Activated T-cell treated with anti-CD3 and anti-CD28 coated beads, Interleukin-2, amount 50 U/mL, for 72 hours (primary cell): ENCODE results near the gene GNG7. TPM values are rescaled to one million over a fixed set of nuclear protein-coding genes. Genes with fewer than 3 reads are reported as not detected.
"Not testable (repeated sequence)": the region's sequence is repeated elsewhere in the genome, so short reads cannot be mapped to it uniquely, and the experiment has no call there.

Source experiments
- ATAC-seq, 2 donors: fragments of 150-1000 bp; cut with Tn5 transposase; replicated peaks in 1 of 2; 2 replicates each; pipeline ENCODE4 v1.10.0; 2021; ENCODE audit warnings: moderate library complexity in 2 of 2, mild to moderate bottlenecking in 1 of 2
- DNase-seq, 2 donors: peaks; one replicate each; pipeline ENCODE4 v3.0.0; 2021 to 2022; ENCODE audit warnings: mixed read lengths in 1 of 2
- H3K27ac Mint-ChIP-seq: one replicate; pipeline ENCODE4 v1.8.0; 2022; ENCODE audit warnings: mild to moderate bottlenecking, moderate library complexity, mixed read lengths
- H3K27me3 Mint-ChIP-seq: one replicate; pipeline ENCODE4 v1.8.0; 2022; ENCODE audit warnings: low read depth, mixed read lengths
- H3K36me3 Mint-ChIP-seq, 2 donors: one replicate each; pipeline ENCODE4 v1.8.0; 2022; ENCODE audit warnings: mixed read lengths in 2 of 2, mild to moderate bottlenecking in 1 of 2; ENCODE audit not compliant: insufficient read depth in 2 of 2
- H3K4me1 Mint-ChIP-seq: one replicate; pipeline ENCODE4 v1.8.0; 2022; ENCODE audit warnings: low read depth, mixed read lengths
- H3K4me3 Mint-ChIP-seq, 2 donors: one replicate each; pipeline ENCODE4 v1.8.0; 2022; ENCODE audit warnings: mild to moderate bottlenecking in 2 of 2, mixed read lengths in 2 of 2, moderate library complexity in 2 of 2
- H3K9me3 Mint-ChIP-seq, 2 donors: one replicate each; pipeline ENCODE4 v1.8.0; 2022; ENCODE audit warnings: mixed read lengths in 2 of 2
- total RNA-seq, 2 donors: library from RNA; stranded (reverse); gene quantifications; one replicate each; pipeline ENCODE4 v1.2.3, GENCODE V29; 2022

GNG7 gene
- total RNA-seq, 2 donors from 2014 or later, result 1.3 TPM

GRCh38 chr19:2668175-2668763 is 34.2 kb downstream of the GNG7 start:
- ATAC-seq (no peak), DNase-seq (no peak)
- Mint-ChIP-seq H3K27me3 (no peaks in the 10 kb centered on the region), H3K36me3 (no peaks in the 10 kb centered on the region), H3K4me3 (no peak overlapping the region), H3K27ac (no peak overlapping the region), H3K4me1 (no peaks in the 10 kb centered on the region), H3K9me3 (no peaks in the 10 kb centered on the region)

- not testable (repeated sequence) for H3K4me3 Mint-ChIP-seq, H3K4me1 Mint-ChIP-seq, H3K9me3 Mint-ChIP-seq, H3K36me3 Mint-ChIP-seq, ATAC-seq, DNase-seq, H3K27ac Mint-ChIP-seq, H3K27me3 Mint-ChIP-seq
Observed at GRCh38 chr19:2667349-2667748, 35.1 kb downstream of the GNG7 start.

- DNase-seq, result no peak
- H3K4me1 Mint-ChIP-seq, result no peaks in the 10 kb centered on the region
- no peak overlapping the region for H3K27ac Mint-ChIP-seq
- H3K4me3 Mint-ChIP-seq, result no peak overlapping the region
- H3K27me3 Mint-ChIP-seq, result no peaks in the 10 kb centered on the region
- peaks cover 0 to 2% of the 10 kb centered on the region in 2 donors for H3K9me3 Mint-ChIP-seq
- no peak for ATAC-seq
- H3K36me3 Mint-ChIP-seq, result peaks cover 2% of the 10 kb centered on the region in 2 donors
Observed at GRCh38 chr19:2666344-2666994, 36.0 kb downstream of the GNG7 start.

- Mint-ChIP-seq H3K4me1 (no peaks in the 10 kb centered on the region), H3K9me3 (peaks cover 0 to 2% of the 10 kb centered on the region in 2 donors), H3K36me3 (peaks cover 2 to 4% of the 10 kb centered on the region in 2 donors), H3K27ac (no peak overlapping the region), H3K4me3 (no peak overlapping the region), H3K27me3 (no peaks in the 10 kb centered on the region)
- ATAC-seq (no peak), DNase-seq (no peak)
Observed at GRCh38 chr19:2665103-2665502, 37.4 kb downstream of the GNG7 start.

- ATAC-seq, result no peak
Observed at GRCh38 chr19:2663920-2664571, 38.4 kb downstream of the GNG7 start.

GRCh38 chr19:2661615-2662014 is 40.9 kb downstream of the GNG7 start:
- Mint-ChIP-seq H3K9me3 (peaks cover 0 to 2% of the 10 kb centered on the region in 2 donors), H3K27ac (no peak overlapping the region), H3K27me3 (no peaks in the 10 kb centered on the region), H3K4me1 (no peaks in the 10 kb centered on the region), H3K4me3 (no peak overlapping the region), H3K36me3 (peaks cover 2 to 4% of the 10 kb centered on the region in 2 donors)
- DNase-seq (peak; percentile 10 to 15), ATAC-seq (no peak)

More at GRCh38 chr19:2663920-2664571, 38.4 kb downstream of the GNG7 start:
- no peaks in the 10 kb centered on the region for H3K4me1 Mint-ChIP-seq
- no peak overlapping the region for H3K27ac Mint-ChIP-seq
- H3K4me3 Mint-ChIP-seq, result no peak overlapping the region
- no peaks in the 10 kb centered on the region for H3K27me3 Mint-ChIP-seq
- H3K9me3 Mint-ChIP-seq, result peaks cover 0 to 2% of the 10 kb centered on the region in 2 donors
- peaks cover 2 to 4% of the 10 kb centered on the region in 2 donors for H3K36me3 Mint-ChIP-seq
- peak in 1 of 2 donors; percentile 10 for DNase-seq

- no peaks in the 10 kb centered on the region for H3K4me1 Mint-ChIP-seq
- H3K9me3 Mint-ChIP-seq, result peaks cover 0 to 2% of the 10 kb centered on the region in 2 donors
- no peak for DNase-seq
- H3K4me3 Mint-ChIP-seq, result no peak overlapping the region
- ATAC-seq, result no peak
- H3K27ac Mint-ChIP-seq, result no peak overlapping the region
- H3K27me3 Mint-ChIP-seq, result no peaks in the 10 kb centered on the region
- peaks cover 2 to 4% of the 10 kb centered on the region in 2 donors for H3K36me3 Mint-ChIP-seq
Observed at GRCh38 chr19:2659856-2660432, 42.5 kb downstream of the GNG7 start.

- peaks cover 0 to 2% of the 10 kb centered on the region in 2 donors for H3K36me3 Mint-ChIP-seq
- H3K27ac Mint-ChIP-seq, result no peak overlapping the region
- H3K4me1 Mint-ChIP-seq, result no peaks in the 10 kb centered on the region
- no peaks in the 10 kb centered on the region for H3K27me3 Mint-ChIP-seq
- H3K4me3 Mint-ChIP-seq, result no peak overlapping the region
- no peaks in the 10 kb centered on the region for H3K9me3 Mint-ChIP-seq
- ATAC-seq (no peak), DNase-seq (no peak)
Observed at GRCh38 chr19:2656533-2656932, 46.0 kb downstream of the GNG7 start.

- Mint-ChIP-seq H3K27ac (no peak overlapping the region), H3K9me3 (no peaks in the 10 kb centered on the region), H3K27me3 (no peaks in the 10 kb centered on the region), H3K4me1 (no peaks in the 10 kb centered on the region), H3K36me3 (no peaks in the 10 kb centered on the region), H3K4me3 (no peak overlapping the region)
- no peak for ATAC-seq
- no peak for DNase-seq
Observed at GRCh38 chr19:2653710-2654707, 48.5 kb downstream of the GNG7 start.

GRCh38 chr19:2653218-2653617 is 49.3 kb downstream of the GNG7 start:
- H3K4me1 Mint-ChIP-seq, result no peaks in the 10 kb centered on the region
- H3K36me3 Mint-ChIP-seq, result no peaks in the 10 kb centered on the region
- H3K9me3 Mint-ChIP-seq, result no peaks in the 10 kb centered on the region
- ATAC-seq, result no peak
- H3K27ac Mint-ChIP-seq, result no peak overlapping the region
- H3K4me3 Mint-ChIP-seq, result no peak overlapping the region
- no peaks in the 10 kb centered on the region for H3K27me3 Mint-ChIP-seq
- no peak for DNase-seq

- Mint-ChIP-seq H3K27me3 (no peaks in the 10 kb centered on the region), H3K4me1 (no peaks in the 10 kb centered on the region), H3K36me3 (no peaks in the 10 kb centered on the region), H3K27ac (no peak overlapping the region), H3K4me3 (no peak overlapping the region), H3K9me3 (no peaks in the 10 kb centered on the region)
- ATAC-seq (no peak), DNase-seq (no peak)
Observed at GRCh38 chr19:2652504-2653099, 49.9 kb downstream of the GNG7 start.

GRCh38 chr19:2651002-2651733 is 51.3 kb downstream of the GNG7 start:
- H3K9me3 Mint-ChIP-seq, ATAC-seq, H3K4me3 Mint-ChIP-seq, H3K27ac Mint-ChIP-seq, H3K4me1 Mint-ChIP-seq, H3K36me3 Mint-ChIP-seq, DNase-seq, H3K27me3 Mint-ChIP-seq: not testable (repeated sequence)
